Suprapubic skin (tissue), 4 donors: ENCODE results near the gene KAZN. TPM values are rescaled to one million over a fixed set of nuclear protein-coding genes. Genes with fewer than 3 reads are reported as not detected.

Experiments used
- DNase-seq, 2 donors: peaks; one replicate each; pipeline ENCODE4 v3.0.0-alpha.2; 2019; ENCODE audit warnings: low spot score in 2 of 2
- H3K27ac ChIP-seq: fragments of 200-600 bp; sonication (generic); one replicate; pipeline ENCODE4 v1.5.1; 2019
- H3K27me3 ChIP-seq: fragments of 200-600 bp; sonication (generic); one replicate; pipeline ENCODE4 v1.5.1; 2019
- H3K36me3 ChIP-seq: fragments of 200-600 bp; sonication (generic); one replicate; pipeline ENCODE4 v1.5.1; 2019
- H3K4me1 ChIP-seq: fragments of 200-600 bp; sonication (generic); one replicate; pipeline ENCODE4 v1.5.1; 2019
- H3K4me3 ChIP-seq: fragments of 200-600 bp; sonication (generic); one replicate; pipeline ENCODE4 v1.5.1; 2019; ENCODE audit warnings: mild to moderate bottlenecking
- H3K9me3 ChIP-seq: fragments of 200-600 bp; sonication (generic); one replicate; pipeline ENCODE4 v1.5.1; 2019
- EP300 ChIP-seq: sonication (generic); formaldehyde crosslinking; IDR thresholded peaks from one replicate; pipeline ENCODE4 v1.6.1; 2017; ENCODE audit warnings: antibody characterized with exemption
- POLR2A ChIP-seq, 2 donors: fragments of 450-650 bp; IDR thresholded peaks; one replicate each; pipeline ENCODE4 v1.6.1; 2017; ENCODE audit warnings: antibody characterized with exemption in 2 of 2, mild to moderate bottlenecking in 2 of 2, moderate library complexity in 2 of 2
- POLR2AphosphoS5 ChIP-seq, 3 donors: sonication (generic); formaldehyde crosslinking; IDR thresholded peaks; one replicate each; pipeline ENCODE4 v1.6.1; 2017; ENCODE audit warnings: antibody characterized with exemption in 3 of 3
- WGBS: methylation state at CpG from one replicate; pipeline ENCODE4 v1.1.5; 2018; 5-methylcytosine and 5-hydroxymethylcytosine counted together
- total RNA-seq, 4 donors: library from RNA; depleted of rRNA; stranded (reverse); fragments of >200 nt; gene quantifications; one replicate each; pipeline ENCODE4 v1.1.0, GENCODE V29; 2016
- TF ChIP-seq, protein P1 (sequence below), 2 donors: fragments of 200-600 bp in 1 of 2; fragments of 450-650 bp in 1 of 2; sonication (generic) in 1 of 2; IDR thresholded peaks; one replicate each; pipeline ENCODE4 v1.5.1; 2016 to 2019; ENCODE audit warnings: antibody characterized with exemption in 2 of 2, mild to moderate bottlenecking in 1 of 2, moderate library complexity in 1 of 2

Gene KAZN
- total RNA-seq, 4 donors from 2014 or later = 29.2 to 37.5 (median 31.7) TPM

GRCh38 chr1:14693949-14694348 lies 95.5 kb downstream of the KAZN start:
- Histone ChIP-seq H3K27me3 (peaks cover 3% of the 10 kb centered on the region), H3K27ac (no peak overlapping the region), H3K4me1 (no peaks in the 10 kb centered on the region), H3K36me3 (no peaks in the 10 kb centered on the region), H3K9me3 (no peaks in the 10 kb centered on the region), H3K4me3 (no peak overlapping the region)
- no peak for DNase-seq
- 52% methylated on average over 7 of the region's 7 CpGs for WGBS
- TF ChIP-seq POLR2AphosphoS5 (IDR thresholded peaks at IDR 0.05) (no peak), POLR2A (IDR thresholded peaks at IDR 0.05) (no peak), EP300 (no peak)
- TF ChIP-seq, protein P1, sequence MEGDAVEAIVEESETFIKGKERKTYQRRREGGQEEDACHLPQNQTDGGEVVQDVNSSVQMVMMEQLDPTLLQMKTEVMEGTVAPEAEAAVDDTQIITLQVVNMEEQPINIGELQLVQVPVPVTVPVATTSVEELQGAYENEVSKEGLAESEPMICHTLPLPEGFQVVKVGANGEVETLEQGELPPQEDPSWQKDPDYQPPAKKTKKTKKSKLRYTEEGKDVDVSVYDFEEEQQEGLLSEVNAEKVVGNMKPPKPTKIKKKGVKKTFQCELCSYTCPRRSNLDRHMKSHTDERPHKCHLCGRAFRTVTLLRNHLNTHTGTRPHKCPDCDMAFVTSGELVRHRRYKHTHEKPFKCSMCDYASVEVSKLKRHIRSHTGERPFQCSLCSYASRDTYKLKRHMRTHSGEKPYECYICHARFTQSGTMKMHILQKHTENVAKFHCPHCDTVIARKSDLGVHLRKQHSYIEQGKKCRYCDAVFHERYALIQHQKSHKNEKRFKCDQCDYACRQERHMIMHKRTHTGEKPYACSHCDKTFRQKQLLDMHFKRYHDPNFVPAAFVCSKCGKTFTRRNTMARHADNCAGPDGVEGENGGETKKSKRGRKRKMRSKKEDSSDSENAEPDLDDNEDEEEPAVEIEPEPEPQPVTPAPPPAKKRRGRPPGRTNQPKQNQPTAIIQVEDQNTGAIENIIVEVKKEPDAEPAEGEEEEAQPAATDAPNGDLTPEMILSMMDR (IDR thresholded peaks at IDR 0.05) = no peak

- Histone ChIP-seq H3K27me3 (peaks cover 3% of the 10 kb centered on the region), H3K27ac (no peak overlapping the region), H3K9me3 (no peaks in the 10 kb centered on the region), H3K4me3 (no peak overlapping the region), H3K36me3 (no peaks in the 10 kb centered on the region), H3K4me1 (no peaks in the 10 kb centered on the region)
- WGBS = 91% methylated on average over 3 of the region's 3 CpGs
- DNase-seq = no peak
- TF ChIP-seq POLR2AphosphoS5 (IDR thresholded peaks at IDR 0.05) (no peak), POLR2A (IDR thresholded peaks at IDR 0.05) (no peak), EP300 (no peak)
- TF ChIP-seq, protein P1 (IDR thresholded peaks at IDR 0.05) = no peak
Observed at GRCh38 chr1:14694589-14694988, 96.1 kb downstream of the KAZN start.

- peaks cover 3% of the 10 kb centered on the region for H3K27me3 ChIP-seq
Observed at GRCh38 chr1:14696761-14697160, 98.3 kb downstream of the KAZN start.

GRCh38 chr1:14697353-14697752 lies 98.9 kb downstream of the KAZN start:
- no peaks in the 10 kb centered on the region for H3K4me1 ChIP-seq

More at GRCh38 chr1:14696761-14697160, 98.3 kb downstream of the KAZN start:
- Histone ChIP-seq H3K27ac (no peak overlapping the region), H3K9me3 (no peaks in the 10 kb centered on the region), H3K4me1 (no peaks in the 10 kb centered on the region), H3K36me3 (no peaks in the 10 kb centered on the region), H3K4me3 (no peak overlapping the region)
- DNase-seq = no peak
- WGBS = 94% methylated on average over 5 of the region's 5 CpGs
- no peak for TF ChIP-seq POLR2AphosphoS5 (IDR thresholded peaks at IDR 0.05)
- TF ChIP-seq, protein P1 (IDR thresholded peaks at IDR 0.05) = no peak
- no peak for TF ChIP-seq EP300
- no peak for TF ChIP-seq POLR2A (IDR thresholded peaks at IDR 0.05)

DNA sequence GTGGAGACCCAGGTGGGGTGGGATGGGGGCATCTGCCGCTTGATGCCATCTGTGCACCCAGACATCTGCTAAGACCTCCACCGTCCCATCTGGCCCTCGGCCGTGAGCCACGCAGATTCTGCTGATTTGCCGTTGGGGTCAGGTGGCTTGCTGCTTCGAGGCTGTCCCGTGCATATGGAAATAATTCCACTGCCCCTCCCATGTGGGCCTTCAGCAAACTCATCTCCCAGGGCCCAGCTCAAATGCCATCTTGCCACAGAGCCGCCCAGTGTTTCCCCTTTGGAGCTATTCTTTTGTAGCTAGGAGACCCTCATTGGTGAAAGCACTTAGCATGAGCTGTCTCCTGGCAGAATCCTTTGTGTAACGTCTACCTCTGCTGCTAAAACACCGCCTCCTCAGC lies 99.8 kb downstream of the KAZN start:
- no peaks in the 10 kb centered on the region for H3K9me3 ChIP-seq
- TF ChIP-seq EP300 (no peak), POLR2A (IDR thresholded peaks at IDR 0.05) (no peak), POLR2AphosphoS5 (IDR thresholded peaks at IDR 0.05) (no peak)
- TF ChIP-seq, protein P1 (IDR thresholded peaks at IDR 0.05) = no peak
- no peaks in the 10 kb centered on the region for H3K36me3 ChIP-seq
- no peak overlapping the region for H3K4me3 ChIP-seq
- no peak overlapping the region for H3K27ac ChIP-seq
- 71% methylated on average over 11 of the region's 11 CpGs for WGBS
- no peak for DNase-seq
- H3K27me3 ChIP-seq = peaks cover 3% of the 10 kb centered on the region
- no peaks in the 10 kb centered on the region for H3K4me1 ChIP-seq

More at GRCh38 chr1:14697353-14697752, 98.9 kb downstream of the KAZN start:
- no peaks in the 10 kb centered on the region for H3K9me3 ChIP-seq
- no peak overlapping the region for H3K4me3 ChIP-seq
- DNase-seq = no peak
- no peak for TF ChIP-seq EP300
- no peak for TF ChIP-seq POLR2AphosphoS5 (IDR thresholded peaks at IDR 0.05)
- TF ChIP-seq, protein P1 (IDR thresholded peaks at IDR 0.05) = no peak
- TF ChIP-seq POLR2A (IDR thresholded peaks at IDR 0.05) = no peak
- peaks cover 3% of the 10 kb centered on the region for H3K27me3 ChIP-seq
- H3K36me3 ChIP-seq = no peaks in the 10 kb centered on the region
- H3K27ac ChIP-seq = no peak overlapping the region
- 86% methylated on average over 4 of the region's 4 CpGs for WGBS
